CD4-positive, alpha-beta T cell (primary cell): ENCODE data around the gene CCDC177. TPM values are rescaled to one million over a fixed set of nuclear protein-coding genes. Genes with fewer than 3 reads are reported as not detected.

Experiments
- ATAC-seq: fragments of 200-7000 bp; cut with Tn5 transposase; one replicate; pipeline ENCODE4 v1.10.0; 2022; ENCODE audit warnings: mild to moderate bottlenecking; ENCODE audit not compliant: poor library complexity
- CTCF ChIA-PET: fragments of 350-600 bp; sonication (Branson Sonifier 250); formaldehyde crosslinking; loops from one replicate; lab custom pipeline; 2021; ENCODE audit warnings: antibody characterized with exemption, inconsistent platforms; lab: Charles Lee
- POLR2A ChIA-PET: fragments of 350-600 bp; sonication (Branson Sonifier 250); formaldehyde crosslinking; loops from one replicate; lab custom pipeline; 2021; ENCODE audit warnings: antibody characterized with exemption, inconsistent platforms; lab: Charles Lee
- DNase-seq, 14 experiments: peaks; one replicate each; pipeline ENCODE4 v3.0.0-alpha.2; 2013 to 2020; ENCODE audit warnings: mixed read lengths in 2 of 14
- H3K27ac ChIP-seq, 2 donors: one replicate each; pipeline versions ENCODE4 v1.5.1 to v1.7.0; 2013; ENCODE audit warnings: low read length in 2 of 2, low read depth in 1 of 2, mild to moderate bottlenecking in 1 of 2
- H3K27me3 ChIP-seq, 2 experiments: 1 replicate in 1 of 2; 2 replicates in 1 of 2; pipeline versions ENCODE4 v1.6.1 to v1.7.0; 2013; ENCODE audit warnings: low read length in 2 of 2, control low read depth in 1 of 2, mild to moderate bottlenecking in 1 of 2, moderate library complexity in 1 of 2; ENCODE audit not compliant: insufficient read depth in 2 of 2, control insufficient read depth in 1 of 2
- H3K36me3 ChIP-seq: one replicate; pipeline ENCODE4 v1.6.1; 2013; ENCODE audit warnings: low read length, control low read depth; ENCODE audit not compliant: insufficient read depth
- H3K4me1 ChIP-seq: one replicate; pipeline ENCODE4 v1.6.1; 2013; ENCODE audit warnings: low read length, control low read depth; ENCODE audit not compliant: insufficient read depth
- H3K4me3 ChIP-seq: one replicate; pipeline ENCODE4 v1.5.1; 2013; ENCODE audit warnings: mild to moderate bottlenecking, low read length, moderate library complexity
- H3K9me3 ChIP-seq, 2 experiments: 1 replicate in 1 of 2; 2 replicates in 1 of 2; pipeline versions ENCODE4 v1.6.1 to v1.7.0; 2013; ENCODE audit warnings: low read length in 2 of 2, mild to moderate bottlenecking in 2 of 2, control low read depth in 1 of 2, moderate library complexity in 1 of 2; ENCODE audit not compliant: control insufficient read depth in 1 of 2, insufficient read depth in 1 of 2
- H3K27ac Mint-ChIP-seq: one replicate; pipeline ENCODE4 v1.8.0; 2020; ENCODE audit warnings: mixed read lengths
- H3K27me3 Mint-ChIP-seq: one replicate; pipeline ENCODE4 v1.8.0; 2021; ENCODE audit warnings: mixed read lengths
- H3K36me3 Mint-ChIP-seq: one replicate; pipeline ENCODE4 v1.8.0; 2021; ENCODE audit warnings: low read depth, mixed read lengths
- H3K4me1 Mint-ChIP-seq: one replicate; pipeline ENCODE4 v1.8.0; 2021; ENCODE audit warnings: low read depth, mixed read lengths
- H3K4me3 Mint-ChIP-seq: one replicate; pipeline ENCODE4 v1.8.0; 2020; ENCODE audit warnings: mild to moderate bottlenecking, mixed read lengths
- H3K9me3 Mint-ChIP-seq: one replicate; pipeline ENCODE4 v1.8.0; 2020; ENCODE audit warnings: mixed read lengths
- intact Hi-C, 2 experiments: fragments of 100-400 bp; cut with DNase I in 1 of 2; cut with micrococcal nuclease in 1 of 2; formaldehyde crosslinking; loops; one replicate each; pipeline versions ENCODE4 v1.15.1 to v1.9.0; 2023 to 2025; cut with DNase I, micrococcal nuclease
- total RNA-seq, 174 experiments: library from RNA in 2 of 174; stranded (reverse) in 2 of 174; gene quantifications; one replicate each; pipeline ENCODE4 v1.2.3 and lab custom pipeline; 2021 to 2026
- TF ChIP-seq, protein P1 (sequence below): fragments of 200-600 bp; IDR thresholded peaks from one replicate; pipeline ENCODE4 v1.8.0; 2022; ENCODE audit warnings: antibody characterized with exemption, mild to moderate bottlenecking

CCDC177 gene
- total RNA-seq, 2 experiments from 2014 or later: not detected

- DNase-seq (peak in 1 of 14 experiments; percentile 17), ATAC-seq (no peak)
- Histone ChIP-seq H3K4me3 (peak overlapping the region; percentile 10), H3K4me1 (peaks cover 29% of the 10 kb centered on the region), H3K9me3 (peaks cover 0 to 14% of the 10 kb centered on the region in 2 experiments), H3K27ac (no peak overlapping the region), H3K27me3 (peaks cover 36 to 50% of the 10 kb centered on the region in 2 experiments), H3K36me3 (no peaks in the 10 kb centered on the region)
- no peaks in the 10 kb centered on the region for H3K36me3 Mint-ChIP-seq
- peaks cover 62% of the 10 kb centered on the region for H3K27me3 Mint-ChIP-seq
- CTCF ChIA-PET: interaction anchor here (0.8 to 2.1 kb wide), 3 partner anchors 12 to 153 kb away, joined by 3 to 11 read pairs (median 7); no protein-coding TSS in a partner anchor
- H3K4me1 Mint-ChIP-seq: peaks cover 11% of the 10 kb centered on the region
- POLR2A ChIA-PET: interaction anchor here (0.6 kb wide), 1 partner anchor 153 kb away, joined by 3 read pairs; no protein-coding TSS in a partner anchor
- no peaks in the 10 kb centered on the region for H3K9me3 Mint-ChIP-seq
- no peak overlapping the region for H3K27ac Mint-ChIP-seq
- H3K4me3 Mint-ChIP-seq: peak overlapping the region; percentile 67
- TF ChIP-seq, protein P1, sequence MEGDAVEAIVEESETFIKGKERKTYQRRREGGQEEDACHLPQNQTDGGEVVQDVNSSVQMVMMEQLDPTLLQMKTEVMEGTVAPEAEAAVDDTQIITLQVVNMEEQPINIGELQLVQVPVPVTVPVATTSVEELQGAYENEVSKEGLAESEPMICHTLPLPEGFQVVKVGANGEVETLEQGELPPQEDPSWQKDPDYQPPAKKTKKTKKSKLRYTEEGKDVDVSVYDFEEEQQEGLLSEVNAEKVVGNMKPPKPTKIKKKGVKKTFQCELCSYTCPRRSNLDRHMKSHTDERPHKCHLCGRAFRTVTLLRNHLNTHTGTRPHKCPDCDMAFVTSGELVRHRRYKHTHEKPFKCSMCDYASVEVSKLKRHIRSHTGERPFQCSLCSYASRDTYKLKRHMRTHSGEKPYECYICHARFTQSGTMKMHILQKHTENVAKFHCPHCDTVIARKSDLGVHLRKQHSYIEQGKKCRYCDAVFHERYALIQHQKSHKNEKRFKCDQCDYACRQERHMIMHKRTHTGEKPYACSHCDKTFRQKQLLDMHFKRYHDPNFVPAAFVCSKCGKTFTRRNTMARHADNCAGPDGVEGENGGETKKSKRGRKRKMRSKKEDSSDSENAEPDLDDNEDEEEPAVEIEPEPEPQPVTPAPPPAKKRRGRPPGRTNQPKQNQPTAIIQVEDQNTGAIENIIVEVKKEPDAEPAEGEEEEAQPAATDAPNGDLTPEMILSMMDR: no peak
- intact Hi-C loops: loop anchor here (2.0 to 10.0 kb wide), 4 partner anchors 331 to 711 kb away; no protein-coding TSS in a partner anchor
Measured at GRCh38 chr14:69573831-69574262, 824 bp downstream of the CCDC177 start.

GRCh38 chr14:69573205-69573830 lies 1.4 kb downstream of the CCDC177 start:
- H3K36me3 ChIP-seq: no peaks in the 10 kb centered on the region
- CTCF ChIA-PET: interaction anchor here (2.1 kb wide), 1 partner anchor 12 kb away, joined by 11 read pairs; no protein-coding TSS in a partner anchor
- H3K4me3 ChIP-seq: peak overlapping the region; percentile 10
- H3K27me3 ChIP-seq: peaks cover 39 to 53% of the 10 kb centered on the region in 2 experiments
- TF ChIP-seq, protein P1: no peak
- ATAC-seq (no peak), DNase-seq (peak in 2 of 14 experiments; percentile 19 to 20)
- POLR2A ChIA-PET: interaction anchor here (0.6 kb wide), 1 partner anchor 154 kb away, joined by 3 read pairs; no protein-coding TSS in a partner anchor
- no peak overlapping the region for H3K27ac ChIP-seq
- peaks cover 0 to 14% of the 10 kb centered on the region in 2 experiments for H3K9me3 ChIP-seq
- peaks cover 66% of the 10 kb centered on the region for H3K27me3 Mint-ChIP-seq
- H3K4me1 ChIP-seq: peaks cover 29% of the 10 kb centered on the region
- H3K36me3 Mint-ChIP-seq: no peaks in the 10 kb centered on the region
- peak overlapping the region; percentile 67 for H3K4me3 Mint-ChIP-seq
- peaks cover 11% of the 10 kb centered on the region for H3K4me1 Mint-ChIP-seq
- H3K27ac Mint-ChIP-seq: no peak overlapping the region
- intact Hi-C loops: loop anchor here (10.0 kb wide), 2 partner anchors 449 to 709 kb away; no protein-coding TSS in a partner anchor
- no peaks in the 10 kb centered on the region for H3K9me3 Mint-ChIP-seq

GRCh38 chr14:69572841-69573135 lies 1.9 kb downstream of the CCDC177 start:
- CTCF ChIA-PET: no interaction called here
- TF ChIP-seq, protein P1: no peak
- POLR2A ChIA-PET: no interaction called here
- H3K27me3 Mint-ChIP-seq: peaks cover 69% of the 10 kb centered on the region
- no peaks in the 10 kb centered on the region for H3K9me3 Mint-ChIP-seq
- no peak overlapping the region for H3K27ac Mint-ChIP-seq
- peaks cover 40 to 56% of the 10 kb centered on the region in 2 experiments for H3K27me3 ChIP-seq
- intact Hi-C loops: loop anchor here (10.0 kb wide), 2 partner anchors 448 to 708 kb away; no protein-coding TSS in a partner anchor
- H3K9me3 ChIP-seq: peaks cover 0 to 14% of the 10 kb centered on the region in 2 experiments
- H3K4me1 ChIP-seq: peaks cover 29% of the 10 kb centered on the region
- H3K36me3 ChIP-seq: no peaks in the 10 kb centered on the region
- H3K27ac ChIP-seq: no peak overlapping the region
- DNase-seq: peak in 1 of 14 experiments; percentile 7
- H3K4me1 Mint-ChIP-seq: peaks cover 11% of the 10 kb centered on the region
- H3K36me3 Mint-ChIP-seq: no peaks in the 10 kb centered on the region
- no peak overlapping the region for H3K4me3 Mint-ChIP-seq
- no peak for ATAC-seq
- H3K4me3 ChIP-seq: no peak overlapping the region
